NCI-H2196 (cell line): ENCODE measurements around the gene TOR1AIP2.
A peak's percentile ranks its signal among the peaks of the same experiment; 100 is the strongest.

ENCODE experiments used
- DNase-seq: peaks from one replicate; lab custom pipeline; 2025; ENCODE audit not compliant: unreplicated experiment; lab: John Stamatoyannopoulos, UW

Gene TOR1AIP2

GRCh38 chr1:179825798-179826460, 51.7 kb downstream of the TOR1AIP2 start:
- no peak for DNase-seq

GRCh38 chr1:179825206-179825605, 52.4 kb downstream of the TOR1AIP2 start:
- DNase-seq = no peak

- no peak for DNase-seq
Observed at GRCh38 chr1:179824265-179824664, 53.3 kb downstream of the TOR1AIP2 start.

- no peak for DNase-seq
Observed at GRCh38 chr1:179823693-179824092, 53.9 kb downstream of the TOR1AIP2 start.

- DNase-seq = no peak
Observed at GRCh38 chr1:179822065-179822464, 55.5 kb downstream of the TOR1AIP2 start.

- no peak for DNase-seq
Observed at GRCh38 chr1:179821524-179821923, 56.1 kb downstream of the TOR1AIP2 start.

- no peak for DNase-seq
Observed at GRCh38 chr1:179820226-179820970, 57.2 kb downstream of the TOR1AIP2 start.

- no peak for DNase-seq
Observed at GRCh38 chr1:179818743-179819173, 58.8 kb downstream of the TOR1AIP2 start.

GRCh38 chr1:179818260-179818659, 59.3 kb downstream of the TOR1AIP2 start:
- DNase-seq = no peak

GRCh38 chr1:179817789-179818188, 59.8 kb downstream of the TOR1AIP2 start:
- DNase-seq = no peak

GRCh38 chr1:179817056-179817455, 60.5 kb downstream of the TOR1AIP2 start:
- no peak for DNase-seq

- DNase-seq = no peak
Observed at GRCh38 chr1:179816196-179816960, 61.2 kb downstream of the TOR1AIP2 start.

- no peak for DNase-seq
Observed at GRCh38 chr1:179815641-179816040, 62.0 kb downstream of the TOR1AIP2 start.

GRCh38 chr1:179814546-179814838, 63.1 kb downstream of the TOR1AIP2 start:
- no peak for DNase-seq

- DNase-seq = no peak
Observed at GRCh38 chr1:179813626-179814545, 63.7 kb downstream of the TOR1AIP2 start.

GRCh38 chr1:179812501-179813292, 64.9 kb downstream of the TOR1AIP2 start:
- DNase-seq = no peak

GRCh38 chr1:179810367-179810715, 67.3 kb downstream of the TOR1AIP2 start:
- no peak for DNase-seq

- DNase-seq = peak; percentile 63
Observed at GRCh38 chr1:179809506-179810366, 67.9 kb downstream of the TOR1AIP2 start.

- DNase-seq = no peak
Observed at GRCh38 chr1:179808503-179808902, 69.1 kb downstream of the TOR1AIP2 start.
